PC-3 (cell line): ENCODE data around the gene ALCAM.

Source experiments
- EZH2 ChIP-seq: fragments of 300-600 bp; sonication (generic); IDR thresholded peaks from one replicate; pipeline ENCODE4 v1.6.1; 2017; ENCODE audit warnings: antibody characterized with exemption, mild to moderate bottlenecking, low read length; ENCODE audit not compliant: unreplicated experiment
- EZH2phosphoT487 ChIP-seq: fragments of 300-600 bp; sonication (generic); IDR thresholded peaks from 2 replicates; pipeline ENCODE4 v1.6.1; 2018; ENCODE audit warnings: mild to moderate bottlenecking, antibody characterized with exemption, low read length, borderline replicate concordance
- TF ChIP-seq, protein P1 (sequence below): fragments of 300-600 bp; sonication (generic); conservative IDR thresholded peaks from 2 replicates; pipeline ENCODE4 v1.5.1; 2017; ENCODE audit warnings: antibody characterized with exemption, low read depth, mild to moderate bottlenecking, low read length

DNA sequence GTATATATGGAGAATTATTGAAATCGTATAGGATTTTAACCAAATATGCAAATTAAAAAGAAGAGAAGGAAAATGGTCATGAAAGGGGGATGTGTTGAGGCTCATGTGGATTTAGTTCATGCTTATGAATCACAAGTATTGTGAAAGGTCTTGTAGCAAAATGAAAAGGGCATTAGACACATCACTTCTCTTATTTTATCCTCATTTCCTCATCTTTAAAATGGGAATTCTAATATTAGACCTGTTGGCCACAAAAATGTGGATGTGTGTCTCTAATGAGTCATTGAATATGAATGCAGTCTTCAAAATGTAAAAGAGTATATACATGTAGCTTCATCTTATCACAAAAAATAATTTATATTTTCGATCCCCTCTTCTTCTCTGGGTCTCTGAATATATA, 14.9 kb upstream of the ALCAM start:
- TF ChIP-seq, protein P1, sequence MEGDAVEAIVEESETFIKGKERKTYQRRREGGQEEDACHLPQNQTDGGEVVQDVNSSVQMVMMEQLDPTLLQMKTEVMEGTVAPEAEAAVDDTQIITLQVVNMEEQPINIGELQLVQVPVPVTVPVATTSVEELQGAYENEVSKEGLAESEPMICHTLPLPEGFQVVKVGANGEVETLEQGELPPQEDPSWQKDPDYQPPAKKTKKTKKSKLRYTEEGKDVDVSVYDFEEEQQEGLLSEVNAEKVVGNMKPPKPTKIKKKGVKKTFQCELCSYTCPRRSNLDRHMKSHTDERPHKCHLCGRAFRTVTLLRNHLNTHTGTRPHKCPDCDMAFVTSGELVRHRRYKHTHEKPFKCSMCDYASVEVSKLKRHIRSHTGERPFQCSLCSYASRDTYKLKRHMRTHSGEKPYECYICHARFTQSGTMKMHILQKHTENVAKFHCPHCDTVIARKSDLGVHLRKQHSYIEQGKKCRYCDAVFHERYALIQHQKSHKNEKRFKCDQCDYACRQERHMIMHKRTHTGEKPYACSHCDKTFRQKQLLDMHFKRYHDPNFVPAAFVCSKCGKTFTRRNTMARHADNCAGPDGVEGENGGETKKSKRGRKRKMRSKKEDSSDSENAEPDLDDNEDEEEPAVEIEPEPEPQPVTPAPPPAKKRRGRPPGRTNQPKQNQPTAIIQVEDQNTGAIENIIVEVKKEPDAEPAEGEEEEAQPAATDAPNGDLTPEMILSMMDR: no peak
- TF ChIP-seq EZH2phosphoT487: no peak
- TF ChIP-seq EZH2: no peak
